KG1 (cell line): Measurements from ENCODE around the gene THOC7.

Source experiments
- DNase-seq: peaks from one replicate; lab custom pipeline; 2025; lab: John Stamatoyannopoulos, UW

Gene THOC7

DNA sequence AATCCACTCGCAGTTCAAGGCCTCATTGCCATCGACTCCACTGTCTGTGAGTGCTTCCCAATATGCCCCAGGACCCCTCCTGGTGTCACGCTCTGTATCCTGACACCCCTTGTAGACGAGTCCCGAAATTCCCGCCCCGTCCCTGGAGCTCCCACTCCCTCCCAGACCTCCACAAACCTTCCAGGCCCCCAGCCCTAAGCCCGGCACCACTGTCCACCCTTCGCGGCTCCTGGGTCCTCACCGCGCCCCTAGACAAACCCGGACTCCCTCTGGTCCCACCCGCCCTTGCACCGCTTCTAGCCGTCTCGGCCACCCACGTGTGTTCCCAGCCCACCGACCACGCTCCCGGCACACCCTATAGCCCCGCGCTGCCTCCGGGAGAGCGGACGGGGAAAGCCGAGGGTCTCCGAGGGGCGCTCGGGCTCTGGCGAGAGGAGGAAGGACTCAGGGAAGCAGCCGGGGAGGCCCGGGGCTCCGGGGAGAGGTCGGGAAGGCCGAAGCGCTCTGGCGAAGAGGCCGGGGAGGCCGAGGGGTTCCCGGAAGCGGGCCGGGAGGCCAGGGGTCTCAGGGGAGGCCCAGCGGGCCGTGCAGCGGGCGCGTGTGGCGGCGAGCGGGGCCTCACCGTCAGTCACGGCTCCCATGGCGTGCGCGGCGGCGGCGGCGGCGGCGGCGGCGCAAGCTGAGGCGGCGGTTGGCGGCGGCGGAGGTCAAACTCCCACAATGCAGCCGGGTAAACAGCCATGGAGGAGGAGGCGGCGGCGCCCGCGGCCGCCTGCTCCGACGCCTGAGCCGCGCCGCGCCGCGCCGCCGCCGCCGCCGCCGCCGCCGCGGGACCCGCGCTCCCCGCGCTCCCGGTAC lies at the start of gene THOC7, which contains the start of gene ATXN7:
THOC7 (minus strand) TSS at position 656 of the 858 bp plus-strand sequence; CDS start at position 641, 15 bp downstream.
ATXN7 (plus strand) TSS at position 718 of the 858 bp plus-strand sequence. CDS start 48,732 bp downstream, outside the sequence.
- no peak for DNase-seq

DNA sequence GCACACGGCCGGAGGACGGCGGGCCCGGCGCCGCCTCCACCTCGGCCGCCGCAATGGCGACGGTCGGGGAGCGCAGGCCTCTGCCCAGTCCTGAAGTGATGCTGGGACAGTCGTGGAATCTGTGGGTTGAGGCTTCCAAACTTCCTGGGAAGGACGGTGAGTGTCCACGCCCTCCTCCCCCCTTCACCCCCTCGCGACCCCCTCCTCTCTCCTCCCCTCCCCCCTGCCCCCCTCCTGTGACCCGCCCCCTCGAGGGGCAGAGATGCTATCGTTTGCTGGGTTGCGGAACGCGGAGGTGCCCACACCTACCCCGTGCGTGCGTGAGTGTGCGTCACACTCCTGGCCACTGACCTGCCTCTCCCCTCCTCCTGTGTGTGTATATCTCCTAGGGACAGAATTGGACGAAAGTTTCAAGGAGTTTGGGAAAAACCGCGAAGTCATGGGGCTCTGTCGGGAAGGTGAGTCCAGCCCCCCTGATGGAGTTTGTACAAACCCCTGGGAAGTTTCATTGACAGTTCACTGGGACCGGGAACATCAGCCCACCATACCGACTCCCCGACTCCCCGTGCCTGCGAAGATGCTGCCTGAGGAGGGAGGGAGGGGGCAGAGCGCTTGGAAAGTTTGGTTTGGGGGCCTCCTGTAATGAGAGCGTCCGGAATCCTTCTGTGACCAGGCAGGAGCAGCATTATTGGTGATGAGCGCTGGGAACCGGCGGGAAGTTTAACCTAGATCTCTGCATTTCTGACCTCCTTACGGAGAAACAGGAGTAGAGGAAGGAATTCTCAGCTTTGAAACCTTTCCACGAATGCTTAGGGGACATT lies 49.4 kb upstream of the THOC7 start:
- no peak for DNase-seq

DNA sequence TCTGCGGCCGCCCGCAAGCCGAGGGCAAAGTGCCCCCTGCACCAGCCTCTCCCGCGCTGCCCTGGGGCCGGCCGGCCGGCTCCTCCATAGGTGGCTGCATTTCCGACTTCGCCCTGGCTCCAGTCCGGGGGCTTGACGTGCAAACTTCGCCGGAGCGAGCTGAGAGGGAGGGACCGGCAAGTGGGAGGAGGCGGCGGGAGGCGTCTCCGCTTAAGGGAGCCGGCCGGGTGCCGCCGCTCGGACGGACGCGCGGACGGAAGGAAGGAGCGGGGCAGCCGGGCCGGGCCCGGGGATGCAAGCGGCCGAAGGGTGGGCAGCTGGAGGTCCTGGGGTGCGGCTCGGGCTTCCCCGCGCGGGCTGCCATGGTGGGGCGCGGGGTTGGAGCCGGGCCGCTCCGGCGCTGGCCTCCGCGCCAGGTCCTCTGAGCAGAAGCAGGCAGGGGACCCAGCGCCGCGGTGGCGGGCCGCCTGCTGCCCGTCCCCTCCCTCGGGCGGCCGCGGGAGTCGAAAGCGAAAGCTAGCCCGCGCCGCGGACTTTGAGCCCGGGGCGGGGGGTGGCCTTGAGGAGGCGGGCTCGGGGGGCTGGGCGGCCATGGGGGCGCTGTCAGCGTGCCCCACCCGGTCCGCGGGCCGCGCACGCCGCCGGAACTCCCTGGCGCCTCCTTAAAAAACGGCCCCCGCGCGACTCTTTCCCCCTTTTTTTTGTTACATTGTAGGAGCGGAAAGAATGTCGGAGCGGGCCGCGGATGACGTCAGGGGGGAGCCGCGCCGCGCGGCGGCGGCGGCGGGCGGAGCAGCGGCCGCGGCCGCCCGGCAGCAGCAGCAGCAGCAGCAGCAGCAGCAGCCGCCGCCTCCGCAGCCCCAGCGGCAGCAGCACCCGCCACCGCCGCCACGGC lies 48.5 kb upstream of the THOC7 start, which contains the start of gene SCAANT1:
SCAANT1 (minus strand) TSS at position 511 of the 895 bp plus-strand sequence.
- DNase-seq: peak; percentile 36

DNA sequence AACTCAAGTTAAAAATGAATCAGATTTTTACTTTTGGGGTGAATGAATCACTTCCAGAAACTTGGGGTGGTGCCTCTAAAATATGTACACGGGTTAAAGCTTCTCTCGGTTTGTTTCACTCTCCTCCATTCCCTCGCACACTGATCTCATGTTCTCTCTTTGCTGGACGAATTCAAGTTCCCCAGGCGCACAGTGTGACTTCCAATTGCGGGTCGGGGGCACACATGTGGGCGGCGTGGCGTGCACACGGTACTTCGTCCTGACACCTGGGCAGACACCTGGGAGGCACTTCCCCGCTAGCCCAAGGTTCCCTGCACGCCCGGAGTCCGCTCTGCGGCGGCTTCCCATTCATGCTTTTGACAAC lies 47.9 kb upstream of the THOC7 start:
- no peak for DNase-seq

DNA sequence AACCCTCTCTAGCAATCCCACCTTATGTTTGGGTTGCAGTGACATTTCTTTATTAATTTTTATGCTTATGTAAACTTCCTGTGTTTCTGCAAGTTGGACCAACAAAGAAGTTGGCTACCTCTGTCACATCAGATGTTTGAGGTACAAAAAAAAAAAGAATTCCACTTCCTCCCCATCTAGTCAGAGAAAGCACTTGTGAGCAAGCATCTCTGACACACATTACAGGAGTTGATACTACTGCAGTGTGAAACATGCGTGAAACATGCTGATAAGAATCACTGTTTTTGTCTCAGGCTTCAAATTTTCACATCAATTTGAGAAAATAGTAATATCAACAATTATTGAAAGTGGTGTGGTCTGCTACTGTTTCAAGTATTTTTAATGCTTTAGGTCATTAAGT lies 47.3 kb upstream of the THOC7 start:
- DNase-seq: no peak

DNA sequence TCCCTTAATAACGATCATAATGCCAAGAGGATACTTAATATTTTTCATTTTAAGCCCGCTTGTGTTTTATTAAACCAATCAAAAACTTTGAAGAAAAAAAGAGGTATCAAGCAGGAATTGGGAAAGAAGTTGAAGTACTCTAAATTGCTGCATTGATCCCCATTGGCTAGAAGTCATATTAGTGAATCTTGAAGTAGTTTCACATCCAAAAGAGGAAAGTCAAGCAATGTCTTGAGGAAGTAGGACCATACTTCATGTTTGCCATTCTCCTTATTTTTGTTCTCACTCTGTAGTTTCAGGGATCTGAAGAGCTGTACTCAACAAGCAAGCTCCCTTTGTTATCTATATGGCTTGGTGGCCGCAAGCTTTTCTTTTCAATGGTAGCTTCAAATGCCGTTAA lies 46.4 kb upstream of the THOC7 start:
- DNase-seq: no peak

DNA sequence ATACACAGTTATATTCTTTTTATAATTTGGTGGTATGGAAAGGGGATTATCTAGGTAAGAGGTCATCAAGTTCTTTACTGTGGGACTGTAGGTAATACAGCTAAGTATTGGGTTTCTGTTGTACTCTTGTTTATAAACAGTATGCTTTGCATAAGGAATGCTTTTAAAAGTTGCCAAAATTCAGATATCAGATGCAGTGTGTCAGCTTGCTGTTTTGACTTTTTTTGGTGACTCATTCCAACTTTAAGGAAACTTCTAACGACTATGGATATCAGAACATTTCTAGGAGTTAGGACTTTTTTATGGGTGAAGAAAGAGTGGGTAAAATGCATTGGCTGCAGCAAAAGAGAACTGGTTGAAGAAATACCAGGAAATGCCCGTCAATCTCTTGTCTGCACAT lies 45.8 kb upstream of the THOC7 start:
- no peak for DNase-seq

DNA sequence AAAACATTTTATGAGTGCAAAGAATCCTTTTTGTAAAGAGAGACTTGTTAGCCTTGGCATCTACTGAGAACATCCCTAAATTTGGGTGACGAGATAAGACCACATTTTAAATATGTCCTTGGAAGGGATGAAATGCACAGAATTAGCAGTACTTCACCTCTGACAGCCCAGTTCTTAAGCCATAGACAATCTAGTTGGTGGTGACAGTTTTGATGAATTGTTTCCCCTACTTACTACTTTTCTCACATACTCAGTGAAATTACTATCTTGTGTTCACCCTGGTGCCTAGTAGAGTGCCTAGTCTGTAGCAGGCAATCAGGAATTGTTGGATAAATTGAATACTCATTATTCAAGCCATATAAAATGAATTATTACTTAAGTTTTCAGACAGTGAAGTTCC lies 45.2 kb upstream of the THOC7 start:
- no peak for DNase-seq

DNA sequence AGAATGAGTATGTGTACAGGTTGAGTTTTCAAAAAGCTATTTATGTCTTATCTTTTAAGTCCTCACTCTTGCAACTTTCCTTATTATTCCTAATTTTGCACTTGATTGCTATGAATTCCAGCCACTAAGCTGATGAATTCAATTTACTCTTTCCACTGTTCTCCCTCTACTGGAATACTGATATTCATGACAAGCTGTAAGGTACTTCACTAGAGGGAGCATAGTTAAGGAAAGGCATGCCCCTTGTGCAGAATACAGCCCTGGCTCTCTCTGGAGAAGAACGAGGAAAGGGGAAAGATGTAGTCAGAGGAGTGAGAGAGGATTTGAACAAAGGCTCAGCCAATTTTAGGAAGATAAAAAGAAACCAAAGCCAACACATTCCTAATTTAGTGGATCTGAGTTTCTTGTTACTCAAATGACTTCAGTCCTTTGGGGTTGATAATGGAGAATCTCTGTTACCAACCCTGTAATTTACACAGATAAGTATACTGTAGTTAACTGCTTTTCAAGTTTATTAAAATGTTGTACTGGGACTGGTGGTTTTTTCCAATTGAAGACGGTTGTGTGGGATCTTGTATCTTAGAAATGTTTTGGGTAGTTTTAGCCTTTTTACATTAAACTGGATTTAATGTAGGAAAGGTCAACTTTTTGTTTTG lies 44.6 kb upstream of the THOC7 start:
- DNase-seq: no peak

DNA sequence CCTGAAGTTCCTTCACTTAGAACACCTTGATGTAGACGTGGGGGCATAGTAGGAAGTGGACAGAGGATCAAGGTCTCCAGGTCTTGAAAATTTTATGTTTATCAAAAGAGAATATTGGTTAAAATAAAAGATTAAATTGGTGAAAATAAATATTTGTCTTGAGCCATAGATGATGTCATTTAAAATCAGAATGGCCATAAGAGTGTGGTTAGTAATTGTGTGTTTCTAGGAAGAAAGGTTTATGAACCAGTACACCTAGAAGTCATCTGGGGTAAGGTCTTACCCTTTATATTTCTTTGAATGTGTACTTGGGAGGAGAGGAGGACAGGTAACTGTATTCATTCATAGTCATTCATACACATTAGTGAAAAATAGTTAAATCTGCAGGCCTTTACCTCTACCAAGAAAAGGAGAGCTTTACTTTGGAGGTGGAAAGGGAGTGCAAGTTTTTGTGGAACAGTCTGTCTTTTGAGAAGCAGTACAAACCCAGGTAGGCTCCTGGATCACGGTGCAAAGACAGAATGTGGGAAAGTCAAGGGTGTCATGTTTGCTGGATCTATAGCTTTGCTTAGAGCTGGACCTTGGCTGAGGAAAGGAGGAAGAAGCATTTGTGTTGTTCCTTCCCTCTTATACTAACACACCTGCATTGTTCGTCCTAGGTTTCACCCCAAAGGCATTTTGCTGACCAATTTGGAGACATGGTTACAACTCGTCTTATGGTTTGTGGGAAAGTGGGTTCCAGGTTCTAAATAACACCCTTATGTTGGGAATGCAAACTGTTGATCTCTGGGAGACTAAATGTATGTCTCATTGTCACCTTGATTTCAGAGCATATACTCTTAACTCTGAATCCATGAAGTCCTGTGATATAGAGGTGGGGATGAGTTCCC lies 42.4 kb upstream of the THOC7 start:
- no peak for DNase-seq

DNA sequence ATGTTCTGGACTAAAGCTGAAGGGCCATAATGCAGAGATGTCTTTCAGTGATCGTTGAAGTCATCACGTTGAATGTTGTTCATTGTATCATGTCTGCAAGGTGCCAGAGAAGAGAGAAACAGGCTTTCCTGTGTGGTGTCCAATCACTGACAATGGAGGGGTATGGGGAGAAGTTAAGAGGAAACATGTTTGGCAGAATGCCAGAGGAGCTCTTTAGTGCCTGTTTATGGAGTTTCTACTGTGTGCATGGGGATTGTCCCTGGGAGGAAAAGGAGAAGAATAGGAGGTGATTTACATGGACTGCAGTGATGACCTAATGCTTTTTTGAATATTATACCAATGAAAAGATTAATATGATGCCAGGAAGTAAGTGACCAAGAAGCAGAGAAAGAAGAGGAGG lies 36.9 kb upstream of the THOC7 start:
- no peak for DNase-seq

DNA sequence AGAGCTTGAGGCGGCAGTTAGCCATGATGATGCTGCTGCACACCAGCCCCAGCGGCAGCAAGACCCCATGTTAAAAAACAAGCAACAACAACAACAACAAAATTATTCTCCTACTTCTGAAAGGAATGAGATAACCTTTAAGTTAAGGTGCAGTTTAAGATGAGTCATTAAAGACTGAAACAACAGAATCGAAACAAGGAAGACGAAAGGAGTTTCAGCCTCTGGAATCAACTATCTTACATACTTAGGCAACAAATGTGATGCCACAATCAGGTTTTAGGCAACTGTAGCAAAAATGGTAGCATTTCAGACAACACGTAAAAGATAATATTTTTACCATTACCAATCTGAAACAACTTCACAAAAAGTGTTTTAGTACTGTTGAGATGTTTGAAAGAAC lies 36.4 kb upstream of the THOC7 start:
- no peak for DNase-seq

DNA sequence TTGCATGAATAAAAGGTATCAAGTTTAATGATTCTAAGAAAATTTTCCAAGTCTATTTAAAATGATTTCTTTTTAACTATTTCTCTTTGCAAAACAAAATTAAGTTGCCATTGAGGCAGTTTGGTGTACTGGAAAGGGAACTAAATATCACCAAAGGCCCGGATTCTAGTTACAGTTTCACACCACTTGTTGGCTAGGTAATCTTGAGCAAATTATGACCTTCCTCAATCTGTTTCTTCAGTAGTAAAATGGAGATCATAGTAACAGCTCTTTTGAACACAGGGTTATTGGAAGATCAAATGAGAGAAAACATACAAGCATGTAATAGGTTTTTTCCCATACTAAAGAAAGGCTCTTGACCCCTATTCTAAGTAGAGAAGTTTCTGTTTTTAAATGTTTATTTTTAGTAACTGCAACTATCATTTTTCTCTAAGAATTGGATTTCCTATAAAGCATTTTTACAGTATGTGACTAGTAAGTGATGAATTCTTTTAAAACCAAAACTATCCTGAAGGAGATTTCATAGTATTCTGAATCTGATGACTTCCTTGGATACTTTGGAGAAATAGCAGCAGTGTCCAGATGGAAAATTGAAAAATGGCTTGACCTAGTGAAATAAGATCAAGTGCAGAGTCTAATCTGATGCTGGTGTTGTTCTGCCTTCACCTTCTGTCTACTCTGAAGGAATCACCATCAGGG lies 32.9 kb upstream of the THOC7 start:
- no peak for DNase-seq

DNA sequence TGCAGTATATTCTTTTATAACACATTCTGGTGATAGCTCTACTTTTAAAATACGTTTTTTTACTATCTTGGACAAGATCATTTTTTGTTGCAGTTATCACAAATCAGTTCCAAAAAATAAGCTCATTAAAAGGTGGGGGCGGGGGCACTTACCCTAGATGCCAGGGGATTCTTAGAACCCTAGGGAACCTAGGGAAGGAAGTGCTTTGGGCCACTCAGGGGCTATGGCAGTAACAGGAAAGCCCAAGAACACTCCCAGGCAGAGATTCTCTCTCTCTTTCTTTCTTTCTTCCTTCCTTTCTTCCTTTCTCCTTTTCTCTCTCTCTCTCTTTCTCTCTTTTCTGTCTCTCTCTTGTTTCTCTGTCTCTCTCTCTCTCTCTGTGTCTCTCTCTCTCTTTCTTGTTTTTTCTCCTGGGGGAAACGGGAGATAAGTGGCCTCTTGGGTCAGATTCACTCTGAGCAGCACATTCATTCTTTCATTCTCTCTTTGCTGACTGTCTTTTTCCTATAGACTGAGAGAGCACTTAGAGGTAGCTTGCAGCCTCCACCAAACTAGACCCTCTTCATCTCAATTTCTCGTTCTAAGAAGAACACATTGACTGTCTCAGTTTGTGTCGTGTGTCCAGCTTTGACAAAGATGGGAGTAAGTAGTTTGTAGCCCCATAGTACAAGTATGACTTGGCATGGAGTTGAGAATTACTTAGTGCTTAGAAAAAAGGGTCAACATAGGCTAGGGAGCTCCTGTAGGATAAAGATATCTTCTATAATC lies 32.0 kb upstream of the THOC7 start:
- DNase-seq: no peak

DNA sequence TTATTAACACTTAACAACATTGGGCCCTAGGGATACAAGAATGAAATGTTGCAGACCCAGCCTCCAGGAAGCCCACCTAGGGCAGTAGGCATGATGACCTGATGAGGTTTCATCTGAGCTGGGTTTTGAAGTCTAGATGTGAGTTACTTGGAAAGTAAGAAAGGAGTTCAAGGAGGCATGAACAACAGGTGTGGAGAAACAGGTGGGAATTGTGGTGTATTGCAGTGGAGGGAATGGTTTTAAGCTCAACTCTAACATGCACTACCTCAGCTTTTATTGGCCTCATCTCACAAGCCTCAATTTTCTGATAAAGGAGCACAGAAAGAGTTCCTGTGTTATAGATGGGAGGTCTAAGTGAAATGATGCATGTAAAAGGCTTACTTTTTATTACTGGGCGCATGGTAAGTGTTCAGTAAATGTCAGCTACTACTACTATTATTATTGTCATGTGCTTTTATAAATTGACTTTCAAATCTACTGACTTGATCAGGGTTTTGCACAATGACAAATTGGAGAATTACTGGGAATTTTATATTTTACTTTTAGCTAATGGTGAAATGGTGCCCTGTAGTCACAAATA lies 29.3 kb upstream of the THOC7 start:
- DNase-seq: no peak

DNA sequence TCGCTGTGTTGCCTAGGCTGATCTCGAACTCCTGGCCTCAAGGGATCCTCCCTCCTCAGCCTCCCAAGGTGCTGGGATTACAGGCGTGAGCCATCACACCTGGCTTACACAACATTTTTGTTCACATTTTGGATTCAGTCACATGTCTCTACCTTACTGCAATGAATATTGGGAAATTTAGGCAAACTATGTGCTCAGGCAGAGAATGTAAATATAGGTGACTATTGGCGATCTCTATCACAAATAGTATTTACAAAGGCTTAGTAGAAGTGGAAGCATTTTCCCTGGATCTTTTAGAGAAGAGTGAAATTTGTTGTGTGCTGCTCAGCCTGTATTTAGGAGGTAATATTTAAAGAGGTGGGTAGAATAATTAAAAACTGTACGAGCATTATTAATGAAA lies 27.9 kb upstream of the THOC7 start:
- DNase-seq: no peak

DNA sequence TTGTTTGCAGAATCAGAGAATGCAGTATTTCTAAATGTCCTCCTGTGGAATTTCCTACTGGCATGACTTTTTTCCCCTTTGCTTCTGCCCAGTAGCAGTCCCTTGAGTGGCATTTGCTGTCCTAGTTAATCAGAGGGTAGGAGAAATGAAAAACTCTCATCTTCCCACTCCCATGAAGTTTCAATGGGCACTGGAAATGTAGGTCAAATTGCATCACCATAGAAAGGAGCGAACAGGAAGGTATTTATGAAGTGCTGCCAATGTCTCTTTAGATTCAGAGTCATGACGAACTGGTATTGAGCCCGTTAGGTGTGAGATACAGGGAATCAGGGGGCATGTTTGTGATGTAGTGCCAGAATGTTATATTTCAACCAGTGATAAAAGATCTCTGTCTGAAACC lies 23.3 kb upstream of the THOC7 start:
- no peak for DNase-seq

DNA sequence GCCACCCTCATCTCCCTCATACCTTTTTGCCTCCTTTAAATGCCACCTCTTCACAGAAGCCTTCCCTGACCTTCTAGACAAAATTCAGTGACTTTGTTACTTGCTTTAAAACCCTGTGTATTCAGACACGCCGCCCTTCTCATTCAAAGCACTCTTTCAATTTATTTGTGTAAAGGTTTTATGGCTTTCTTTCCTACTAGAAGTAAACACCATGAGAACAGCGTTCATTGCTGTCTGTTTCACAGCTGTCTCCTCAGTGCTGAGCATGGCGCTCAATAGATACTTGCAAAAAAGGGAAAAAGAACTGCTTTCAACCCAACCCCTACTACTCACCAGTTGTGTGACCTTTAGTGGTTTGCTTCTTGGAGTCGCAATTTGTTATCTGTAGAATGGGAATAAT lies 17.0 kb upstream of the THOC7 start:
- DNase-seq: no peak
